Ishikawa (cell line): ENCODE data around the gene PPM1F.

Experiments
- CEBPB ChIP-seq: IDR thresholded peaks from 2 replicates; pipeline ENCODE4 v1.6.1; 2012
- CREB1 ChIP-seq: IDR thresholded peaks from 2 replicates; pipeline ENCODE4 v1.6.1; 2012; ENCODE audit warnings: low read depth
- EGR1 ChIP-seq: IDR thresholded peaks from 2 replicates; pipeline ENCODE4 v1.6.1; 2012
- EP300 ChIP-seq: IDR thresholded peaks from 2 replicates; pipeline ENCODE4 v1.6.1; 2012; ENCODE audit warnings: borderline replicate concordance
- FOXM1 ChIP-seq: IDR thresholded peaks from 2 replicates; pipeline ENCODE4 v1.6.1; 2012; ENCODE audit warnings: low read depth, borderline replicate concordance
- MAX ChIP-seq: IDR thresholded peaks from 2 replicates; pipeline ENCODE4 v1.6.1; 2012
- NFIC ChIP-seq: IDR thresholded peaks from 2 replicates; pipeline ENCODE4 v1.6.1; 2012
- RAD21 ChIP-seq: IDR thresholded peaks from 2 replicates; pipeline ENCODE4 v1.6.1; 2012; ENCODE audit warnings: low read depth
- REST ChIP-seq: IDR thresholded peaks from 2 replicates; pipeline ENCODE4 v1.6.1; 2012; ENCODE audit warnings: low read depth, mild to moderate bottlenecking
- TAF1 ChIP-seq: IDR thresholded peaks from 2 replicates; pipeline ENCODE4 v1.6.1; 2012; ENCODE audit warnings: low read depth, mild to moderate bottlenecking
- TCF12 ChIP-seq: IDR thresholded peaks from 2 replicates; pipeline ENCODE4 v1.6.1; 2012; ENCODE audit warnings: low read depth
- TEAD4 ChIP-seq: IDR thresholded peaks from 2 replicates; pipeline ENCODE4 v1.6.1; 2012
- USF1 ChIP-seq: IDR thresholded peaks from 2 replicates; pipeline ENCODE4 v1.6.1; 2012
- YY1 ChIP-seq: IDR thresholded peaks from 2 replicates; pipeline ENCODE4 v1.6.1; 2012; ENCODE audit warnings: low read depth
- ZBTB7A ChIP-seq: IDR thresholded peaks from 2 replicates; pipeline ENCODE4 v1.6.1; 2012; ENCODE audit warnings: low read depth

PPM1F gene

GRCh38 chr22:21948824-21949568 lies 3.7 kb downstream of the PPM1F start:
- TF ChIP-seq RAD21: no peak
- TF ChIP-seq MAX: no peak
- TF ChIP-seq CREB1: no peak
- no peak for TF ChIP-seq TCF12
- no peak for TF ChIP-seq ZBTB7A
- TF ChIP-seq EP300: no peak
- no peak for TF ChIP-seq TEAD4
- no peak for TF ChIP-seq YY1
- TF ChIP-seq NFIC: no peak
- TF ChIP-seq EGR1: no peak
- no peak for TF ChIP-seq FOXM1
- TF ChIP-seq CEBPB: no peak

- no peak for TF ChIP-seq YY1
- no peak for TF ChIP-seq MAX
- TF ChIP-seq EP300: no peak
- TF ChIP-seq TEAD4: no peak
- TF ChIP-seq TCF12: no peak
- no peak for TF ChIP-seq RAD21
- no peak for TF ChIP-seq NFIC
- no peak for TF ChIP-seq USF1
- TF ChIP-seq ZBTB7A: no peak
- no peak for TF ChIP-seq CEBPB
- no peak for TF ChIP-seq REST
- TF ChIP-seq EGR1: no peak
- no peak for TF ChIP-seq FOXM1
Measured at GRCh38 chr22:21948390-21948789, 4.3 kb downstream of the PPM1F start.

- no peak for TF ChIP-seq TCF12
- TF ChIP-seq CREB1: no peak
- TF ChIP-seq RAD21: 0 out of 2 replicates have a peak, but pooled peaks have one; percentile 14
- TF ChIP-seq FOXM1: no peak
- no peak for TF ChIP-seq ZBTB7A
- TF ChIP-seq YY1: no peak
Measured at GRCh38 chr22:21947040-21948014, 5.3 kb downstream of the PPM1F start.

- TF ChIP-seq TEAD4 (no peak), EP300 (no peak), REST (no peak), ZBTB7A (no peak), USF1 (no peak), TCF12 (no peak), RAD21 (no peak)
Measured at GRCh38 chr22:21946262-21946925, 6.3 kb downstream of the PPM1F start.

GRCh38 chr22:21945453-21946261 lies 7.0 kb downstream of the PPM1F start:
- TF ChIP-seq EGR1 (no peak), TAF1 (no peak), TCF12 (no peak), CEBPB (no peak), ZBTB7A (no peak), CREB1 (no peak), TEAD4 (no peak), RAD21 (no peak), FOXM1 (no peak), NFIC (no peak), EP300 (no peak), MAX (no peak), YY1 (no peak), USF1 (no peak), REST (no peak)
